ENCODE data around the gene CADM3. TPM values are rescaled to one million over a fixed set of nuclear protein-coding genes. Genes with fewer than 3 reads are reported as not detected.

Gene CADM3
- total and polyA plus RNA-seq, 9 of the 15 experiments (the other 6 are each of a cell fraction or from before 2014, with no cell fraction given), result 0.04 TPM; not detected in 8

DNA sequence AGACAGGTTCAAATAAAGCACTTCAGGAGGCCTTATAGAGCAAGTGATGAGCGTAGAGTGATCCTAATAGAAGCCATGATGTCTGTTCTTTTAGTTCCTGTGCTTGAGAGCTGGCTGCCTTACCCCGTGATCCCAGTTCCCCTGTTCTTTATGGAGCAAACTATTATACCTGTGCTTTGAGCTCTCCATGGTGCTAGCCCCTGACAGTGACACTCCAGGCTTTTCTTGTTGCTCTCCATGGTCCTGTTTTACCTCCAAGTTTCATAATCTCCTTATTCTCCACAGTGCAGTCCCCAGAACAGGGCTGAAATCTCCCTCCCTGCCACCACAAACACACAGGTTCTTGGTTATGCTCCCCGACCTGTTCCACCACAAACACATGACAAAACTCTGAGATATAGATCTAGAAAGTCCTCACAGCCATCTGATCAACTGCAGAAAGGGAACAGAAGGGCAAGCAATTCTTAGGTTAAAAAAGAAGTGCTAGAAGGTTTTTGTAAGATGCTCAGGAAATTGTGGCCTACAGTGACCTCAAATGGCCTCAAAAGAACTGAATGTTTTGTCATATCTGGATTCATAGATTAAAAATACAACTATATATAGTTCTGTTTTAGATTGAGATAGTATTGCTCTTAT, 6.0 kb downstream of the CADM3 start (continued):
- TF ChIP-seq, protein P1, sequence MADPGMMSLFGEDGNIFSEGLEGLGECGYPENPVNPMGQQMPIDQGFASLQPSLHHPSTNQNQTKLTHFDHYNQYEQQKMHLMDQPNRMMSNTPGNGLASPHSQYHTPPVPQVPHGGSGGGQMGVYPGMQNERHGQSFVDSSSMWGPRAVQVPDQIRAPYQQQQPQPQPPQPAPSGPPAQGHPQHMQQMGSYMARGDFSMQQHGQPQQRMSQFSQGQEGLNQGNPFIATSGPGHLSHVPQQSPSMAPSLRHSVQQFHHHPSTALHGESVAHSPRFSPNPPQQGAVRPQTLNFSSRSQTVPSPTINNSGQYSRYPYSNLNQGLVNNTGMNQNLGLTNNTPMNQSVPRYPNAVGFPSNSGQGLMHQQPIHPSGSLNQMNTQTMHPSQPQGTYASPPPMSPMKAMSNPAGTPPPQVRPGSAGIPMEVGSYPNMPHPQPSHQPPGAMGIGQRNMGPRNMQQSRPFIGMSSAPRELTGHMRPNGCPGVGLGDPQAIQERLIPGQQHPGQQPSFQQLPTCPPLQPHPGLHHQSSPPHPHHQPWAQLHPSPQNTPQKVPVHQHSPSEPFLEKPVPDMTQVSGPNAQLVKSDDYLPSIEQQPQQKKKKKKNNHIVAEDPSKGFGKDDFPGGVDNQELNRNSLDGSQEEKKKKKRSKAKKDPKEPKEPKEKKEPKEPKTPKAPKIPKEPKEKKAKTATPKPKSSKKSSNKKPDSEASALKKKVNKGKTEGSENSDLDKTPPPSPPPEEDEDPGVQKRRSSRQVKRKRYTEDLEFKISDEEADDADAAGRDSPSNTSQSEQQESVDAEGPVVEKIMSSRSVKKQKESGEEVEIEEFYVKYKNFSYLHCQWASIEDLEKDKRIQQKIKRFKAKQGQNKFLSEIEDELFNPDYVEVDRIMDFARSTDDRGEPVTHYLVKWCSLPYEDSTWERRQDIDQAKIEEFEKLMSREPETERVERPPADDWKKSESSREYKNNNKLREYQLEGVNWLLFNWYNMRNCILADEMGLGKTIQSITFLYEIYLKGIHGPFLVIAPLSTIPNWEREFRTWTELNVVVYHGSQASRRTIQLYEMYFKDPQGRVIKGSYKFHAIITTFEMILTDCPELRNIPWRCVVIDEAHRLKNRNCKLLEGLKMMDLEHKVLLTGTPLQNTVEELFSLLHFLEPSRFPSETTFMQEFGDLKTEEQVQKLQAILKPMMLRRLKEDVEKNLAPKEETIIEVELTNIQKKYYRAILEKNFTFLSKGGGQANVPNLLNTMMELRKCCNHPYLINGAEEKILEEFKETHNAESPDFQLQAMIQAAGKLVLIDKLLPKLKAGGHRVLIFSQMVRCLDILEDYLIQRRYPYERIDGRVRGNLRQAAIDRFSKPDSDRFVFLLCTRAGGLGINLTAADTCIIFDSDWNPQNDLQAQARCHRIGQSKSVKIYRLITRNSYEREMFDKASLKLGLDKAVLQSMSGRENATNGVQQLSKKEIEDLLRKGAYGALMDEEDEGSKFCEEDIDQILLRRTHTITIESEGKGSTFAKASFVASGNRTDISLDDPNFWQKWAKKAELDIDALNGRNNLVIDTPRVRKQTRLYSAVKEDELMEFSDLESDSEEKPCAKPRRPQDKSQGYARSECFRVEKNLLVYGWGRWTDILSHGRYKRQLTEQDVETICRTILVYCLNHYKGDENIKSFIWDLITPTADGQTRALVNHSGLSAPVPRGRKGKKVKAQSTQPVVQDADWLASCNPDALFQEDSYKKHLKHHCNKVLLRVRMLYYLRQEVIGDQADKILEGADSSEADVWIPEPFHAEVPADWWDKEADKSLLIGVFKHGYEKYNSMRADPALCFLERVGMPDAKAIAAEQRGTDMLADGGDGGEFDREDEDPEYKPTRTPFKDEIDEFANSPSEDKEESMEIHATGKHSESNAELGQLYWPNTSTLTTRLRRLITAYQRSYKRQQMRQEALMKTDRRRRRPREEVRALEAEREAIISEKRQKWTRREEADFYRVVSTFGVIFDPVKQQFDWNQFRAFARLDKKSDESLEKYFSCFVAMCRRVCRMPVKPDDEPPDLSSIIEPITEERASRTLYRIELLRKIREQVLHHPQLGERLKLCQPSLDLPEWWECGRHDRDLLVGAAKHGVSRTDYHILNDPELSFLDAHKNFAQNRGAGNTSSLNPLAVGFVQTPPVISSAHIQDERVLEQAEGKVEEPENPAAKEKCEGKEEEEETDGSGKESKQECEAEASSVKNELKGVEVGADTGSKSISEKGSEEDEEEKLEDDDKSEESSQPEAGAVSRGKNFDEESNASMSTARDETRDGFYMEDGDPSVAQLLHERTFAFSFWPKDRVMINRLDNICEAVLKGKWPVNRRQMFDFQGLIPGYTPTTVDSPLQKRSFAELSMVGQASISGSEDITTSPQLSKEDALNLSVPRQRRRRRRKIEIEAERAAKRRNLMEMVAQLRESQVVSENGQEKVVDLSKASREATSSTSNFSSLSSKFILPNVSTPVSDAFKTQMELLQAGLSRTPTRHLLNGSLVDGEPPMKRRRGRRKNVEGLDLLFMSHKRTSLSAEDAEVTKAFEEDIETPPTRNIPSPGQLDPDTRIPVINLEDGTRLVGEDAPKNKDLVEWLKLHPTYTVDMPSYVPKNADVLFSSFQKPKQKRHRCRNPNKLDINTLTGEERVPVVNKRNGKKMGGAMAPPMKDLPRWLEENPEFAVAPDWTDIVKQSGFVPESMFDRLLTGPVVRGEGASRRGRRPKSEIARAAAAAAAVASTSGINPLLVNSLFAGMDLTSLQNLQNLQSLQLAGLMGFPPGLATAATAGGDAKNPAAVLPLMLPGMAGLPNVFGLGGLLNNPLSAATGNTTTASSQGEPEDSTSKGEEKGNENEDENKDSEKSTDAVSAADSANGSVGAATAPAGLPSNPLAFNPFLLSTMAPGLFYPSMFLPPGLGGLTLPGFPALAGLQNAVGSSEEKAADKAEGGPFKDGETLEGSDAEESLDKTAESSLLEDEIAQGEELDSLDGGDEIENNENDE (IDR thresholded peaks at IDR 0.05; ENCODE audit: low read depth, low read length), result no peak
- no peak for TF ChIP-seq SMAD2 (IDR thresholded peaks at IDR 0.05; ENCODE audit: low read depth, low read length)
- TF ChIP-seq, protein P2, sequence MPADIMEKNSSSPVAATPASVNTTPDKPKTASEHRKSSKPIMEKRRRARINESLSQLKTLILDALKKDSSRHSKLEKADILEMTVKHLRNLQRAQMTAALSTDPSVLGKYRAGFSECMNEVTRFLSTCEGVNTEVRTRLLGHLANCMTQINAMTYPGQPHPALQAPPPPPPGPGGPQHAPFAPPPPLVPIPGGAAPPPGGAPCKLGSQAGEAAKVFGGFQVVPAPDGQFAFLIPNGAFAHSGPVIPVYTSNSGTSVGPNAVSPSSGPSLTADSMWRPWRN (IDR thresholded peaks at IDR 0.05; ENCODE audit: low read depth), result no peak
- no peak for TF ChIP-seq ZNF561 (CRISPR knock-in tag; conservative IDR thresholded peaks at IDR 0.05)
- TF ChIP-seq POLR2AphosphoS5 (IDR thresholded peaks at IDR 0.05; ENCODE audit: control insufficient read depth, insufficient read depth, low read depth, low read length), result no peak
- TF ChIP-seq, protein P3, sequence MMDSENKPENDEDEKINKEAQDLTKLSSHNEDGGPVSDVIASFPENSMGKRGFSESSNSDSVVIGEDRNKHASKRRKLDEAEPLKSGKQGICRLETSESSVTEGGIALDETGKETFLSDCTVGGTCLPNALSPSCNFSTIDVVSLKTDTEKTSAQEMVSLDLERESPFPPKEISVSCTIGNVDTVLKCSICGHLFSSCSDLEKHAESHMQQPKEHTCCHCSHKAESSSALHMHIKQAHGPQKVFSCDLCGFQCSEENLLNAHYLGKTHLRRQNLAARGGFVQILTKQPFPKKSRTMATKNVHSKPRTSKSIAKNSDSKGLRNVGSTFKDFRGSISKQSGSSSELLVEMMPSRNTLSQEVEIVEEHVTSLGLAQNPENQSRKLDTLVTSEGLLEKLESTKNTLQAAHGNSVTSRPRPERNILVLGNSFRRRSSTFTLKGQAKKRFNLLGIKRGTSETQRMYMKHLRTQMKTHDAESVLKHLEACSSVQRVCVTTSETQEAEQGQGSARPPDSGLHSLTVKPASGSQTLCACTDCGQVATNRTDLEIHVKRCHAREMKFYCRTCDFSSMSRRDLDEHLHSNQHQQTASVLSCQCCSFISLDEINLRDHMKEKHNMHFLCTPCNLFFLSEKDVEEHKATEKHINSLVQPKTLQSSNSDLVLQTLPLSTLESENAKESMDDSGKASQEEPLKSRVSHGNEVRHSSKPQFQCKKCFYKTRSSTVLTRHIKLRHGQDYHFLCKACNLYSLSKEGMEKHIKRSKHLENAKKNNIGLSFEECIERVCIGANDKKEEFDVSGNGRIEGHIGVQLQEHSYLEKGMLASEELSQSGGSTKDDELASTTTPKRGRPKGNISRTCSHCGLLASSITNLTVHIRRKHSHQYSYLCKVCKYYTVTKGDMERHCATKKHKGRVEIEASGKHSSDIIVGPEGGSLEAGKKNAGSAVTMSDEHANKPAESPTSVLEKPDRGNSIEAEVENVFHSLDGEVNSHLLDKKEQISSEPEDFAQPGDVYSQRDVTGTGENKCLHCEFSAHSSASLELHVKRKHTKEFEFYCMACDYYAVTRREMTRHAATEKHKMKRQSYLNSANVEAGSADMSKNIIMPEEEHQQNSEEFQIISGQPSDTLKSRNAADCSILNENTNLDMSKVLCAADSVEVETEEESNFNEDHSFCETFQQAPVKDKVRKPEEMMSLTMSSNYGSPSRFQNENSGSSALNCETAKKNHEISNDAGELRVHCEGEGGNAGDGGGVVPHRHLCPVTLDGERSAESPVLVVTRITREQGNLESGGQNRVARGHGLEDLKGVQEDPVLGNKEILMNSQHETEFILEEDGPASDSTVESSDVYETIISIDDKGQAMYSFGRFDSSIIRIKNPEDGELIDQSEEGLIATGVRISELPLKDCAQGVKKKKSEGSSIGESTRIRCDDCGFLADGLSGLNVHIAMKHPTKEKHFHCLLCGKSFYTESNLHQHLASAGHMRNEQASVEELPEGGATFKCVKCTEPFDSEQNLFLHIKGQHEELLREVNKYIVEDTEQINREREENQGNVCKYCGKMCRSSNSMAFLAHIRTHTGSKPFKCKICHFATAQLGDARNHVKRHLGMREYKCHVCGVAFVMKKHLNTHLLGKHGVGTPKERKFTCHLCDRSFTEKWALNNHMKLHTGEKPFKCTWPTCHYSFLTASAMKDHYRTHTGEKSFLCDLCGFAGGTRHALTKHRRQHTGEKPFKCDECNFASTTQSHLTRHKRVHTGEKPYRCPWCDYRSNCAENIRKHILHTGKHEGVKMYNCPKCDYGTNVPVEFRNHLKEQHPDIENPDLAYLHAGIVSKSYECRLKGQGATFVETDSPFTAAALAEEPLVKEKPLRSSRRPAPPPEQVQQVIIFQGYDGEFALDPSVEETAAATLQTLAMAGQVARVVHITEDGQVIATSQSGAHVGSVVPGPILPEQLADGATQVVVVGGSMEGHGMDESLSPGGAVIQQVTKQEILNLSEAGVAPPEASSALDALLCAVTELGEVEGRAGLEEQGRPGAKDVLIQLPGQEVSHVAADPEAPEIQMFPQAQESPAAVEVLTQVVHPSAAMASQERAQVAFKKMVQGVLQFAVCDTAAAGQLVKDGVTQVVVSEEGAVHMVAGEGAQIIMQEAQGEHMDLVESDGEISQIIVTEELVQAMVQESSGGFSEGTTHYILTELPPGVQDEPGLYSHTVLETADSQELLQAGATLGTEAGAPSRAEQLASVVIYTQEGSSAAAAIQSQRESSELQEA (IDR thresholded peaks at IDR 0.05; ENCODE audit: low read depth), result no peak
- TF ChIP-seq NFIC (IDR thresholded peaks at IDR 0.05), result no peak
